ENCODE results near the gene SAA4.
"Not testable (repeated sequence)": the region's sequence is repeated elsewhere in the genome, so short reads cannot be mapped to it uniquely, and the experiment has no call there.

SAA4 gene

GRCh38 chr11:18236664-18237356 is at the start of gene SAA4:
Gene SAA4, minus strand, starts transcription at chr11:18236802. Its CDS starts 876 bp downstream, at chr11:18235926.
- DNase-seq = no peak

GRCh38 chr11:18285841-18286240 is 49.2 kb upstream of the SAA4 start:
- DNase-seq = no peak

- no peak for DNase-seq
Measured at GRCh38 chr11:18282626-18283025, 46.0 kb upstream of the SAA4 start.

GRCh38 chr11:18280438-18281045 is 43.9 kb upstream of the SAA4 start:
- DNase-seq = no peak

GRCh38 chr11:18277565-18278271 is 41.1 kb upstream of the SAA4 start:
- DNase-seq = no peak

- no peak for DNase-seq
Measured at GRCh38 chr11:18271206-18271605, 34.6 kb upstream of the SAA4 start.

- no peak for DNase-seq
Measured at GRCh38 chr11:18270102-18270501, 33.5 kb upstream of the SAA4 start.

GRCh38 chr11:18269252-18269651 is 32.6 kb upstream of the SAA4 start:
- DNase-seq = not testable (repeated sequence)

GRCh38 chr11:18267335-18268133 is 30.9 kb upstream of the SAA4 start:
- DNase-seq = not testable (repeated sequence)

GRCh38 chr11:18265949-18266348 is 29.3 kb upstream of the SAA4 start, which contains the start of gene SAA1:
Gene SAA1, plus strand, starts transcription at chr11:18266264. Its CDS starts 624 bp downstream, at chr11:18266888.
- no peak for DNase-seq

- DNase-seq = no peak
Measured at GRCh38 chr11:18264677-18265555, 28.3 kb upstream of the SAA4 start.

GRCh38 chr11:18264035-18264434 is 27.4 kb upstream of the SAA4 start:
- DNase-seq = no peak

- not testable (repeated sequence) for DNase-seq
Measured at GRCh38 chr11:18262681-18263350, 26.2 kb upstream of the SAA4 start.

GRCh38 chr11:18261721-18262120 is 25.1 kb upstream of the SAA4 start:
- no peak for DNase-seq

- DNase-seq = no peak
Measured at GRCh38 chr11:18259259-18259658, 22.7 kb upstream of the SAA4 start.

- DNase-seq = no peak
Measured at GRCh38 chr11:18254781-18255361, 18.3 kb upstream of the SAA4 start.

GRCh38 chr11:18253778-18254338 is 17.3 kb upstream of the SAA4 start:
- DNase-seq = no peak

GRCh38 chr11:18253233-18253632 is 16.6 kb upstream of the SAA4 start:
- DNase-seq = no peak

- no peak for DNase-seq
Measured at GRCh38 chr11:18248561-18248960, 12.0 kb upstream of the SAA4 start, which contains the start of gene SAA2. Gene SAA2, minus strand, starts transcription at chr11:18248668. Its CDS starts 657 bp downstream, at chr11:18248011.

- DNase-seq = not testable (repeated sequence)
Measured at GRCh38 chr11:18247191-18247581, 10.6 kb upstream of the SAA4 start.
